GM12878 (cell line): Measurements from ENCODE around the gene HIGD1C. TPM values are rescaled to one million over a fixed set of nuclear protein-coding genes. Genes with fewer than 3 reads are reported as not detected.

Experiments
- ATAC-seq: fragments of 200-7000 bp; cut with Tn5 transposase; 3 replicates; pipeline ENCODE4 v1.9.1; 2020; ENCODE audit warnings: mild to moderate bottlenecking, moderate library complexity
- BruUV-seq: library from RNA; stranded (reverse); fragments of 400-500 nt; replicated peaks from 2 replicates; lab custom pipeline; 2021; lab: Mats Ljungman, UMichigan
- CTCF ChIA-PET: fragments of 300-600 bp; sonication (Branson Sonifier 250); formaldehyde crosslinking; extraction: SDS; loops from one replicate; lab custom pipeline; 2021; ENCODE audit warnings: inconsistent platforms; lab: Yijun Ruan, JAX
- POLR2A ChIA-PET: fragments of 350-600 bp; formaldehyde crosslinking; extraction: SDS; loops from one replicate; lab custom pipeline; 2021; ENCODE audit warnings: inconsistent platforms; lab: Charles Lee
- RAD21 ChIA-PET: fragments of 300-600 bp; sonication (Branson Sonifier 250); formaldehyde crosslinking; loops from one replicate; lab custom pipeline; 2023; ENCODE audit warnings: antibody characterized with exemption; ENCODE audit not compliant: unreplicated experiment; lab: Charles Lee
- SMC1A ChIA-PET: fragments of 300-600 bp; sonication (Branson Sonifier 250); formaldehyde crosslinking; loops from one replicate; lab custom pipeline; 2023; ENCODE audit not compliant: unreplicated experiment, uncharacterized antibody; lab: Charles Lee
- DNase-seq: peaks from one replicate; pipeline ENCODE4 v3.0.0-alpha.2; 2011; ENCODE audit warnings: low read depth, low spot score
- FAIRE-seq: peaks from 3 replicates; lab custom pipeline; 2011; peaks lifted over from hg19 to GRCh38; lab: Jason Lieb, UNC
- H2AFZ ChIP-seq: 2 replicates; pipeline ENCODE4 v1.6.0; 2011; ENCODE audit warnings: low read depth, low read length, control low read depth; ENCODE audit not compliant: control insufficient read depth
- H3K27ac ChIP-seq: 2 replicates; pipeline ENCODE4 v1.5.1; 2011; ENCODE audit warnings: control low read depth; ENCODE audit not compliant: control insufficient read depth, insufficient read depth
- H3K27me3 ChIP-seq, 2 experiments: replicated peaks in 1 of 2; 2 replicates each; pipeline versions ENCODE4 v1.6.0 to v1.6.1; 2011; ENCODE audit warnings: low read length in 1 of 2; ENCODE audit not compliant: control insufficient read depth in 2 of 2, insufficient read depth in 2 of 2
- H3K36me3 ChIP-seq, 2 experiments: 2 replicates each; pipeline ENCODE4 v1.5.1; 2011; ENCODE audit warnings: low read length in 1 of 2; ENCODE audit not compliant: control insufficient read depth in 2 of 2, insufficient read depth in 2 of 2
- H3K4me1 ChIP-seq: 2 replicates; pipeline ENCODE4 v1.6.1; 2011; ENCODE audit warnings: mild to moderate bottlenecking, low read length, moderate library complexity, mixed read lengths; ENCODE audit not compliant: control insufficient read depth, insufficient read depth
- H3K4me2 ChIP-seq: 2 replicates; pipeline ENCODE4 v1.6.0; 2011; ENCODE audit warnings: control low read depth; ENCODE audit not compliant: control insufficient read depth, insufficient read depth
- H3K4me3 ChIP-seq: fragments of 200-600 bp; sonication (generic); 2 replicates; pipeline ENCODE4 v1.5.1; 2016
- H3K79me2 ChIP-seq: 2 replicates; pipeline ENCODE4 v1.6.0; 2011; ENCODE audit warnings: low read length; ENCODE audit not compliant: control insufficient read depth, insufficient read depth
- H3K9ac ChIP-seq: 2 replicates; pipeline ENCODE4 v1.8.0; 2011; ENCODE audit warnings: low read length, control low read depth, mixed read lengths; ENCODE audit not compliant: control insufficient read depth, insufficient read depth
- H3K9me3 ChIP-seq: replicated peaks from 3 replicates; pipeline ENCODE4 v1.5.1; 2011; ENCODE audit warnings: mild to moderate bottlenecking, low read length; ENCODE audit not compliant: control insufficient read depth, insufficient read depth
- H4K20me1 ChIP-seq: 2 replicates; pipeline ENCODE4 v1.6.0; 2011; ENCODE audit not compliant: control insufficient read depth, insufficient read depth
- NBN ChIP-seq: fragments of 450-650 bp; IDR thresholded peaks from 2 replicates; pipeline ENCODE4 v1.6.1; 2016
- RBBP5 ChIP-seq: fragments of 200-600 bp; sonication (generic); conservative IDR thresholded peaks from 2 replicates; pipeline ENCODE4 v1.6.1; 2016
- ZNF592 ChIP-seq: fragments of 450-650 bp; IDR thresholded peaks from 2 replicates; pipeline ENCODE4 v1.6.1; 2017; ENCODE audit warnings: mild to moderate bottlenecking, moderate library complexity
- WGBS: methylation state at CpG from one replicate; pipeline ENCODE4 v1.1.6; 2016; ENCODE audit warnings: low lambda C conversion rate; ENCODE audit not compliant: insufficient replicate concordance, insufficient coverage; ENCODE audit errors: missing lambda C conversion rate; 5-methylcytosine and 5-hydroxymethylcytosine counted together
- in situ Hi-C: fragments of 300-500 bp; cut with MboI; formaldehyde crosslinking; loops from 9 replicates; pipeline ENCODE4 v1.14.3; 2018; ENCODE audit warnings: mixed read lengths
- intact Hi-C: fragments of 100-400 bp; cut with micrococcal nuclease; formaldehyde crosslinking; loops from one replicate; pipeline ENCODE4 v1.14.2; 2022; ENCODE audit not compliant: unreplicated experiment
- polyA plus RNA-seq, 11 experiments: library from polyadenylated mRNA; depleted of rRNA in 4 of 11; unstranded in 6 of 11; stranded (reverse) in 5 of 11; fragments of >200 nt; fragmentation: Nextera tagmentation in 4 of 11; fragmentation: Illumina TruSeq in 1 of 11; extraction: Ambion mirVana in 4 of 11; extraction: Trizol in 1 of 11; gene quantifications; 1 replicate in 1 of 11; 2 replicates in 10 of 11; pipeline versions ENCODE4 v1.2.1 to v1.2.3, GENCODE V29; 2011 to 2016; ENCODE audit warnings: inconsistent platforms in 2 of 11, missing spikeins in 2 of 11, low read depth in 1 of 11
- total RNA-seq, 4 experiments: library from RNA; depleted of rRNA in 3 of 4; stranded (reverse); fragments of >200 nt in 3 of 4; fragmentation: Illumina TruSeq in 1 of 4; extraction: Trizol in 1 of 4; gene quantifications; 2 replicates each; pipeline versions ENCODE4 v1.2.1 to v1.2.3, GENCODE V29; 2013 to 2021

The HIGD1C gene
- total and polyA plus RNA-seq, 10 of the 15 experiments (the other 5 are each of a cell fraction or from before 2014, with no cell fraction given): not detected

GRCh38 chr12:50936821-50937530 lies 15.4 kb upstream of the HIGD1C start:
- Histone ChIP-seq H3K4me2 (no peak overlapping the region), H3K79me2 (no peaks in the 10 kb centered on the region), H2AFZ (no peak overlapping the region), H3K36me3 (no peaks in the 10 kb centered on the region), H3K4me3 (no peak overlapping the region), H3K27me3 (no peaks in the 10 kb centered on the region), H4K20me1 (no peaks in the 10 kb centered on the region), H3K9ac (no peak overlapping the region), H3K9me3 (peaks cover 10% of the 10 kb centered on the region), H3K4me1 (no peaks in the 10 kb centered on the region), H3K27ac (no peak overlapping the region)
- BruUV-seq: no TSS peak
- DNase-seq (no peak), ATAC-seq (no peak), FAIRE-seq (no peak)
- ChIA-PET POLR2A (no interaction called here), RAD21 (no interaction called here), CTCF (interaction anchor here (0.6 kb wide), 1 partner anchor 12 kb away, joined by 3 read pairs; no protein-coding TSS in a partner anchor), SMC1A (no interaction called here)
- intact Hi-C loops: no loop called here
- WGBS: 65% methylated on average over 9 of the region's 9 CpGs
- in situ Hi-C loops: no loop called here
- no peak for TF ChIP-seq RBBP5
- no peak for TF ChIP-seq NBN

GRCh38 chr12:50937653-50938052 lies 14.7 kb upstream of the HIGD1C start:
- WGBS: 38% methylated on average over 1 of the region's 1 CpG
- FAIRE-seq (no peak), ATAC-seq (no peak), DNase-seq (no peak)
- ChIA-PET CTCF (no interaction called here), POLR2A (no interaction called here), SMC1A (no interaction called here), RAD21 (no interaction called here)
- Histone ChIP-seq H3K27me3 (no peaks in the 10 kb centered on the region), H3K4me1 (no peaks in the 10 kb centered on the region), H3K36me3 (no peaks in the 10 kb centered on the region), H3K9me3 (peaks cover 10% of the 10 kb centered on the region), H4K20me1 (no peaks in the 10 kb centered on the region), H3K79me2 (no peaks in the 10 kb centered on the region), H3K4me2 (no peak overlapping the region), H2AFZ (no peak overlapping the region), H3K4me3 (no peak overlapping the region), H3K27ac (no peak overlapping the region), H3K9ac (no peak overlapping the region)
- intact Hi-C loops (no loop called here), in situ Hi-C loops (no loop called here)
- no TSS peak for BruUV-seq
- TF ChIP-seq ZNF592: no peak
